Skeletal muscle tissue (tissue), 4 donors: ENCODE data around the gene KRT73. TPM values are rescaled to one million over a fixed set of nuclear protein-coding genes. Genes with fewer than 3 reads are reported as not detected.

Source experiments
- H3K27ac ChIP-seq: one replicate; pipeline ENCODE4 v1.7.0; 2013; ENCODE audit warnings: mild to moderate bottlenecking, low read depth, low read length, inconsistent platforms
- H3K27me3 ChIP-seq, 3 donors: one replicate each; pipeline ENCODE4 v1.7.0; 2013; ENCODE audit warnings: low read length in 3 of 3; ENCODE audit not compliant: control insufficient read depth in 3 of 3, insufficient read depth in 3 of 3
- H3K36me3 ChIP-seq, 3 donors: one replicate each; pipeline ENCODE4 v1.7.0; 2013; ENCODE audit warnings: low read length in 3 of 3; ENCODE audit not compliant: control insufficient read depth in 3 of 3, insufficient read depth in 3 of 3
- H3K4me1 ChIP-seq, 3 donors: one replicate each; pipeline ENCODE4 v1.7.0; 2013; ENCODE audit warnings: low read length in 3 of 3, mild to moderate bottlenecking in 3 of 3; ENCODE audit not compliant: control insufficient read depth in 3 of 3, insufficient read depth in 3 of 3
- H3K4me3 ChIP-seq, 3 donors: one replicate each; pipeline ENCODE4 v1.7.0; 2013; ENCODE audit warnings: low read length in 3 of 3
- H3K9ac ChIP-seq, 3 donors: one replicate each; pipeline ENCODE4 v1.7.0; 2013; ENCODE audit warnings: low read length in 3 of 3, mild to moderate bottlenecking in 3 of 3, moderate library complexity in 2 of 3, low read depth in 1 of 3
- H3K9me3 ChIP-seq, 3 donors: one replicate each; pipeline ENCODE4 v1.7.0; 2013; ENCODE audit warnings: low read length in 3 of 3; ENCODE audit not compliant: control insufficient read depth in 3 of 3
- total RNA-seq: library from RNA; depleted of rRNA; stranded (reverse); fragments of >200 nt; gene quantifications from one replicate; pipeline ENCODE4 v1.2.3, GENCODE V29; 2014
- donor health status: Osteomylitis.

The KRT73 gene
- total RNA-seq, 1 donor from 2014 or later: under 0.01 TPM

DNA sequence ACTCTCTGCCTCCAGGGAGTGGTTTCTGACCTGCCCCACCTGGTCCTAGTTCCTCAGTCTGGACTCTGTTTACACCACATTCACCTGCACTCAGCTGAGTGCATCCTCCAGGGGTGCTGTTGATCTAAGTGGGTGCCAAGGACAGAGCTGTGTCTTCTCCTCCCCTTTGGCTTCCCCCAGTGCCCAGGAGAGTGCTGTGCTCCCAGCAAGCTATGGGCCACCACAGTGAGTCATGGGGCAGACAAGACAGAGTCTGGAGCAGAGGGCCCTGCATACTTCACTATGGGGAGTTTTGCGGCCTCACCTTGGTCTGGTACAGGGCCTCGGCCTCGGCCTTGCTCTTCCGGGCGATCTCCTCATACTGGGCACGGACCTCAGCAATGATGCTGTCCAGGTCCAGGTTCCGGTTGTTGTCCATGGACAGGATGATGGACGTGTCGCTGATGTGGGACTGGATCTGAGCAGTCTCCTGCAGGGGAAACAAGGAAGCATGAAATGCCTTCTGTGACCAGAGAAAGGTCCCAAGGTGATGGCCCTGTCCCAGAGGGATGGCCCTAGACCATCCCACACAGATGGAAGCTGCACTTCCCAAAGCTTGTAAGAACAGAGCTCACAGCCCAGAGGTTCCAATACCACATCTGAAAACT, 4.9 kb downstream of the KRT73 start:
- Histone ChIP-seq H3K9ac (no peak overlapping the region), H3K9me3 (no peaks in the 10 kb centered on the region), H3K27me3 (peaks cover 21 to 53% (median 33%) of the 10 kb centered on the region in 3 donors), H3K36me3 (no peaks in the 10 kb centered on the region), H3K27ac (no peak overlapping the region), H3K4me3 (no peak overlapping the region), H3K4me1 (no peaks in the 10 kb centered on the region)

DNA sequence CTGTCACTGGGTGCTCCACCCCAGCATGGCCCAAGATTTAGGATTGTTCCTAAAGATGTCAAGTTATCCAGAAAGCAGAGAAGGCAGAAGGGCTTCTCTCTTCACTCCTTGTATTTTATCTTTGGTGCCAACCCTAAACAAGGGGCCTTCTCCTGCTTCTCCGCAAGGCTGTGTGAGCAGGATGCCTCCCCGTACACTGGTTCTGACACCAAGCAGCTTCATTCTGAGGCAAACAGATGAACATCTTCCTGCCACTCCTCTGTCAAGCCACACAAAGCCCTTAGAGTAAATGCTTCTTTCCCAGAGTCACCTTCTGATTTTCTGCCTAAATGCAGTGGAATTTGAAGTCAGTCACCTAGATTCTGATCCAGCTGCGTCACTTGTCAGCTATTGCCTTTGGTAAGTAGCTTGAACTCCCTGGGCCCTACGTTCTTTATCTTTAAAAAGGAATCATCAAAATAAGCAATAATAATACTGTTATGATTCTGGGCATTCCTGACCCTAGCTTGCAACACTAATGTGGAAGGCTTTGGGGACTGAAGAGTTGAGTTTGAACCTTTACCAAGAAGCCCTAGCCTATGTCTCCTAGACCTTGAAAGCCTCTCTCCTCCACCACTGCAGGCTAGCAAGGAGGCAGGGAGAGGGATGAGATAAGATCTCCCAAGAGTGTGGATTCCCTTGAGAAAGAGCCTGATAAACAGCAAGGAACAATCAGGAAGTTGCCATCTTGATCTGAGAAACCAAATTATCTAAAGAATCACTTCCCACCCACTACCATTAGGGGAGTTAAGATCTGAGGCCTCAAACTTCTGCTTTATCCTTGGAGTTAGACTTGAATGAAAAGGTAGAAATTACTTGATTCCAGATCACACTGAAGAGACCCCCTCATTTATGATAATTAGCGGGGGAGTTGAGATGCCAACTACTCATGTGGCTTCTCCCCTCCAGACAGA, 5.7 kb downstream of the KRT73 start:
- H3K9ac ChIP-seq: no peak overlapping the region
- no peaks in the 10 kb centered on the region for H3K36me3 ChIP-seq
- H3K27ac ChIP-seq: no peak overlapping the region
- H3K4me1 ChIP-seq: no peaks in the 10 kb centered on the region
- no peak overlapping the region for H3K4me3 ChIP-seq
- no peaks in the 10 kb centered on the region for H3K9me3 ChIP-seq
- H3K27me3 ChIP-seq: peaks cover 24 to 55% (median 38%) of the 10 kb centered on the region in 3 donors

DNA sequence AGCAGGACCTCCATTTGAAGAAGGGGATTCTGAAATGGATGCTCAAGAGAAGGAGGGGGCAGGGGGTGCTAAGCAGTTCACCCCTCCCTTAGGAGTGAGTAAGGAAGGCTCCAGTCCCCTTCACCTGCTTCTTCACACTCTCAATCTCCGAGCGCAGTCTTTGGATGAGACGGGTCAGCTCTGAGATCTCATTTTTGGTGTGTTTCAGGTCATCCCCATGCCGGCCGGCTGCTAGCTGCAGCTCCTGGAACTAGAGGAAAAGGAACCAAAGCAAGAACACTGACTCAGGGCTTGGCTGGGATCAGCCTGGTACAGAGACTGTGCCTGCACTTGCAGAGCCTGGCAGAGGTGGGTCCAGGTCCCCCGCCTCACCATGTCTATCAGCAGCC, 7.3 kb downstream of the KRT73 start:
- Histone ChIP-seq H3K36me3 (no peaks in the 10 kb centered on the region), H3K27me3 (peaks cover 24 to 54% (median 39%) of the 10 kb centered on the region in 3 donors), H3K27ac (no peak overlapping the region), H3K4me3 (no peak overlapping the region), H3K4me1 (no peaks in the 10 kb centered on the region), H3K9me3 (no peaks in the 10 kb centered on the region), H3K9ac (no peak overlapping the region)

DNA sequence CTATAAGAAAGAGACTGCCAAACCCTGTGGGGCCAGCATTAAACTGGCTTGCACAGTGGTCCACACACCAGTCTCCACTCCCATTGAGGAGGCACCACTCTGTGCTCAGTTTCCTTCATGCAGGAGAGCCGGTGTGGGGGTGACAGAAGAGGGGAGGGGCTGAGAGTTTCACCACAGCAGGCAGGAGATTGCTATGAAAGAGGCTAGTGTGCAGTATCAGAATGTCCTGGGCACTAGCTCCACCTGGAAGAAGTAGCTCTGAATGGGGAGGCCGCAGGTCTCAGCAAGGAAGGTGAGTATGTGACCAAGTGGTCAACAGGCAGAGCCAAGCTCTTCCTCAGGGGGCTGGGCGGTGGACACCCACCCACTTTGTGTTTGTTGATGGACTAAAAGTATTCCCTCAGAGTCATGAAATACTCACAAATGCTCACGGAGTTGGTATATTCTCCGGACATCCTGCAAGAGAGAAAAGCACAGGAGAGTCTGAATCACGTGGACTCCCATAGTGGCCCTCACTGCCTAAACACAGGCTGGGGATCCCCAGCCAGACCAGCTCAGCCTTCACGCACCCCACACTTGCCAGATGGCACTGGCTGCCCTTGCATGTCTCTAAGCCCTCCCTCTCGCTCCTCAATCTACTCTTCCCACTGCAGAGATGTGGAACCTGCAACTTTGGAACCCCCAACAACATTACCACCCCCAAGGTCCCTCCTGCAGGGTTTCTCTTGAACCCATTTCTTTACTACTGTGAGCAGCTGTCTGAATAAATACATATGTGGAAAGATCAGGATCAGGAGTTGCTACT, 9.3 kb downstream of the KRT73 start:
- H3K9ac ChIP-seq: no peak overlapping the region
- H3K4me3 ChIP-seq: no peak overlapping the region
- peaks cover 24 to 45% (median 39%) of the 10 kb centered on the region in 3 donors for H3K27me3 ChIP-seq
- H3K4me1 ChIP-seq: no peaks in the 10 kb centered on the region
- no peak overlapping the region for H3K27ac ChIP-seq
- no peaks in the 10 kb centered on the region for H3K36me3 ChIP-seq
- no peaks in the 10 kb centered on the region for H3K9me3 ChIP-seq

DNA sequence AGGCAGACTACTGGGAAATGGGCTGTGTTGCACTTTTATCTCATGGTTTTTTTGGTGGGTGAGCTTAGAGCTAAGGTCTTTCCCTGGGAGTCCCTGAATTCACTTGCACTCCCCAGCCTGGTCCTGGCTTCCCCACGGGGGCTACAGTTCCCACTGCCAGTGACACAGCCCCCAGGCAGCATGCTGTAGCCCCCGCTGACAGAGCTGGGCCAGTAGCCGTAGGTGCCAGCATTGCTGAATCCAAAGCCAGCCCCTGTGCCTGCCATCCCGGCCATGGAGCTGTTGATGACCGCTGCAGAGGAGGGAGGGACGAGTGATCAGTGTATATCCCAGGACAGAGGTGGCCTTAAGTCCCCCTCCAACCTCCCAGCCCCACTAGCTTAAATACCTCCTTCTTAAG, 10.2 kb downstream of the KRT73 start:
- H3K4me1 ChIP-seq: no peaks in the 10 kb centered on the region
- H3K27ac ChIP-seq: no peak overlapping the region
- H3K4me3 ChIP-seq: no peak overlapping the region
- H3K9me3 ChIP-seq: no peaks in the 10 kb centered on the region
- no peak overlapping the region for H3K9ac ChIP-seq
- no peaks in the 10 kb centered on the region for H3K36me3 ChIP-seq
- peaks cover 24 to 44% (median 36%) of the 10 kb centered on the region in 3 donors for H3K27me3 ChIP-seq

DNA sequence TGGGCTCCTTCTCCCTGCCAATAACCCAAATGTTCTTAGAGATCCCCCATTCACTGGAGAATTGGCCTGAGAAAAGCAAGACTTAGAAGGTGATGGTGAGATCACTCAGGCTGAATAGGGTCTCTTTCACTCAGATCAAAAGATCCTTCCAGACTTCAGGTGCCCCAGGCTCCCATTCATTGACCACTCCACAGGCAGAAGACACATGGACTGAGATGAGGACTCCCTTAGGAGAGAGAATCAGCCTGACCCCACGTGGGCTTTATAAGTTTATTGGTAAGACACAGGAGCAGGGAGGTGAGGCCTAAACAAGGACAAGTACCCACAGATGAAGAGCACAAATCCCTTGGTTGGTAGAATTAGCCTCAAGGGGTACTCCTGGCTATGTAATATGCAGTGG, 11.0 kb downstream of the KRT73 start:
- H3K4me3 ChIP-seq: no peak overlapping the region
- no peak overlapping the region for H3K27ac ChIP-seq
- H3K4me1 ChIP-seq: no peaks in the 10 kb centered on the region
- no peaks in the 10 kb centered on the region for H3K9me3 ChIP-seq
- H3K9ac ChIP-seq: no peak overlapping the region
- no peaks in the 10 kb centered on the region for H3K36me3 ChIP-seq
- peaks cover 23 to 52% (median 41%) of the 10 kb centered on the region in 3 donors for H3K27me3 ChIP-seq

DNA sequence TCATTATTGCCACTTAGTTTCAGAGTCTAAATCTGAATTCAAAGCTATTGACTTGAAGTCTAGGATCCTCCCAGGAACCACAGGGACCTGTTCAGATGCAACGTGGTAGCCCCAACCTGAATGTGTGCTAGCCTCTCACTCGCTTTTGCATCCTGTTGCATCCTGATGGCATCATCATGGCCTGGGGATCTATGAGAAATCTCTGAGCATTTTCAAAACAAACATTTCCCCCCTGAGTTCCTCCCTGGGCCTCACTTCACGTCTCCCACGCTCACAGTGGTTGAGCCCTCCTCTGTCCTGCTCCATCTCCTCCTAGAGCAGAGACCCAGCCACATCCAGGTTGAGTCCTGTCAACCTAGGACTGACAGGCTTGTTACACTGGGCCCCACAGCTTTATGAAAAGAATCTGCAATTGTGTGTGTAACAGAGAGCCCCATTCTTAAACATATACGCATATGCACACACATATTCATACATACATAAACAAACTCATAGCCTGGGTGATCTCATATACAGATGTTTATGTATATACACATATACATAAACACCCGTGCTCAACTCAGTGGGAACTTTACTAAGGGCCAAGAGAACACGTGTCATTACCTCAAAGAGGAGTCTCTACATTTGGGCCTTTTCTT, 11.7 kb downstream of the KRT73 start:
- no peaks in the 10 kb centered on the region for H3K36me3 ChIP-seq
- peaks cover 26 to 54% (median 46%) of the 10 kb centered on the region in 3 donors for H3K27me3 ChIP-seq
- H3K27ac ChIP-seq: no peak overlapping the region
- no peak overlapping the region for H3K9ac ChIP-seq
- no peak overlapping the region for H3K4me3 ChIP-seq
- H3K4me1 ChIP-seq: no peaks in the 10 kb centered on the region
- H3K9me3 ChIP-seq: no peaks in the 10 kb centered on the region

DNA sequence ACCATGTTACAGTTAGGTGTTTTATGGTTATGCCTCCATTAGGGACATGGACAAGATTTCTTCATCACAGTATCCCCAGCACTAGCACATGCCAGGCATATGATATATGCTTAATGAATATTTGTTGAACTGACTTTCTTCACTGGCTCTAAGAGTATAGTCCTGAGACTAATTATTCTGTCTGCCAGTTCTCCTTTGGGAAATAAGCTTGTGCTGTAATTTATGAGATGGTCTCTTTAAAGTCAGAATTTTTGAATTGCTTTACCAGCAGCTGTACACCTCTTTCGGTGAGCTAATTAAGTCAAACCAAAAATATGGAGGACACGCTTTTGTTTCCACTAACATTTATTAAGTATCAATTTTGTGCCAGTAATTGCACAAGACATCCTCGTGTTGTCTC, 12.3 kb downstream of the KRT73 start:
- Histone ChIP-seq H3K27ac (no peak overlapping the region), H3K27me3 (peaks cover 28 to 54% (median 48%) of the 10 kb centered on the region in 3 donors), H3K36me3 (no peaks in the 10 kb centered on the region), H3K4me1 (no peaks in the 10 kb centered on the region), H3K4me3 (no peak overlapping the region), H3K9ac (no peak overlapping the region), H3K9me3 (no peaks in the 10 kb centered on the region)

DNA sequence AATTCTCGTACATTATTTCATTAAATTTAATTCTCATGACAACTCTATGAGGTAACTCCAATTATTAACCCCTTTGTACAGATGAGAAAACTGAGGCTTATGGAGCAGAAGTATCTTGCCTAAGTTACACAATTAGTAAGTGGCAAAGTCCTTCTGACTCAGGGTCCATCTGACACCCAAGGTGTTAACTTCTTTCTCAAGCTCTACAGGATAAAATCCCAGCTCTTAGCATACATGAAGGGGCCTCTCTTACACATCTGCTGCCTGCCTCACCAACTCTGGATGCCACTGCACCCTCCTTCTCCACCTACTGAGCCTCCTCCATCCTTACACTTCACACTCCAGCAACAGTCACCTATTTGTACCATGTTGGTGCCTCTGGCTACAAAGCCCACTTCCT, 12.8 kb downstream of the KRT73 start:
- Histone ChIP-seq H3K27ac (no peak overlapping the region), H3K27me3 (peaks cover 28 to 54% (median 50%) of the 10 kb centered on the region in 3 donors), H3K9me3 (no peaks in the 10 kb centered on the region), H3K9ac (no peak overlapping the region), H3K4me1 (no peaks in the 10 kb centered on the region), H3K36me3 (no peaks in the 10 kb centered on the region), H3K4me3 (no peak overlapping the region)
